Measurements from ENCODE around the gene IGSF21. TPM values are rescaled to one million over a fixed set of nuclear protein-coding genes. Genes with fewer than 3 reads are reported as not detected.

Gene IGSF21
- total and polyA plus RNA-seq, 2 donors (not counting 1 experiment from before 2014, with no cell fraction given) = not detected

DNA sequence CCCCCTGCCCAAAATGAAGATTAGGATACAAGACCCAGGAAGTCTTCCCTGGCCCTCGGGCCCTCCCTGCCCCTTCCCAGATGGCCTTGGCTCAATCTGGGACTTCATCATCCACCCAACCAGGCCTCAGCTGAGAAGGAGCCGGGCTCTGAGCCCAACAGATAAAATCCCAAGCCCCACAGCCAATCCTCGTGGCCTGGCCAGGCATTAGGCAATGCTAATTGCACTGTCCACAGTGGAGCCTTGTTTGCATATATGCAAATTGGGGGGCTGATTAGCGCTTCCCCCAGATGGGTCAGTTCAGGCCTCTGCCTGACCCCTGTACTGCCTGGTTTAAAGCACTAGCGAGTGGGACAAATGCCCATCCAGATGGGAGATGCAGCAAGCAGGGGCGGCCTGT, 34.9 kb downstream of the IGSF21 start:
- Mint-ChIP-seq H3K27ac (no peak overlapping the region), H3K9me3 (ENCODE audit: insufficient read depth) (no peaks in the 10 kb centered on the region), H3K4me3 (no peak overlapping the region), H3K4me1 (no peaks in the 10 kb centered on the region), H3K27me3 (peaks cover 15% of the 10 kb centered on the region)
- ChIA-PET CTCF (no interaction called here), POLR2A (no interaction called here)
- peaks cover 0 to 4% (median 0%) of the 10 kb centered on the region in 3 donors for H3K9me3 ChIP-seq (ENCODE audit: control extremely low read depth in 1 of 3, control insufficient read depth in 2 of 3, insufficient read depth in 1 of 3, low read length in 2 of 3)
- H3K9ac ChIP-seq (ENCODE audit: low read length) = no peak overlapping the region
- no peak overlapping the region for H3K4me2 ChIP-seq (replicated peaks; ENCODE audit: low read depth, low read length, poor library complexity, severe bottlenecking)
- H3K4me1 ChIP-seq (ENCODE audit: control insufficient read depth in 2 of 2, insufficient read depth in 2 of 2, low read length in 2 of 2) = no peaks in the 10 kb centered on the region
- intact Hi-C loops (cut with micrococcal nuclease) = no loop called here
- DNase-seq (no peak), ATAC-seq (ENCODE audit: low read depth) (no peak)
- H3K27ac ChIP-seq (ENCODE audit: low read length in 2 of 2) = no peak overlapping the region
- 78% methylated on average over 4 of the region's 6 CpGs for WGBS (ENCODE audit: insufficient coverage)
- no peak overlapping the region for H3K4me3 ChIP-seq (ENCODE audit: control extremely low read depth in 1 of 5, extremely low read depth in 1 of 5, insufficient read depth in 1 of 5, low read depth in 2 of 5, low read length in 4 of 5)
- H3K79me2 ChIP-seq (ENCODE audit: control insufficient read depth, insufficient read depth, low read length) = no peaks in the 10 kb centered on the region
- peaks cover 0 to 1% (median under 1%) of the 10 kb centered on the region in 4 experiments for H3K27me3 ChIP-seq (replicated peaks in 1 of 4; ENCODE audit: control extremely low read depth in 1 of 4, control insufficient read depth in 3 of 4, insufficient read depth in 4 of 4, low read length in 3 of 4)
- no peak for TF ChIP-seq EZH2 (IDR thresholded peaks at IDR 0.05; ENCODE audit: borderline replicate concordance, insufficient read depth, low read depth, low read length, poor library complexity, severe bottlenecking)
- TF ChIP-seq, protein P1, sequence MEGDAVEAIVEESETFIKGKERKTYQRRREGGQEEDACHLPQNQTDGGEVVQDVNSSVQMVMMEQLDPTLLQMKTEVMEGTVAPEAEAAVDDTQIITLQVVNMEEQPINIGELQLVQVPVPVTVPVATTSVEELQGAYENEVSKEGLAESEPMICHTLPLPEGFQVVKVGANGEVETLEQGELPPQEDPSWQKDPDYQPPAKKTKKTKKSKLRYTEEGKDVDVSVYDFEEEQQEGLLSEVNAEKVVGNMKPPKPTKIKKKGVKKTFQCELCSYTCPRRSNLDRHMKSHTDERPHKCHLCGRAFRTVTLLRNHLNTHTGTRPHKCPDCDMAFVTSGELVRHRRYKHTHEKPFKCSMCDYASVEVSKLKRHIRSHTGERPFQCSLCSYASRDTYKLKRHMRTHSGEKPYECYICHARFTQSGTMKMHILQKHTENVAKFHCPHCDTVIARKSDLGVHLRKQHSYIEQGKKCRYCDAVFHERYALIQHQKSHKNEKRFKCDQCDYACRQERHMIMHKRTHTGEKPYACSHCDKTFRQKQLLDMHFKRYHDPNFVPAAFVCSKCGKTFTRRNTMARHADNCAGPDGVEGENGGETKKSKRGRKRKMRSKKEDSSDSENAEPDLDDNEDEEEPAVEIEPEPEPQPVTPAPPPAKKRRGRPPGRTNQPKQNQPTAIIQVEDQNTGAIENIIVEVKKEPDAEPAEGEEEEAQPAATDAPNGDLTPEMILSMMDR (IDR thresholded peaks at IDR 0.05) = no peak
- H4K20me1 ChIP-seq (ENCODE audit: control insufficient read depth, insufficient read depth, low read length, poor library complexity, severe bottlenecking) = no peaks in the 10 kb centered on the region
- H3K36me3 ChIP-seq (replicated peaks in 1 of 2; ENCODE audit: control extremely low read depth in 1 of 2, control insufficient read depth in 1 of 2, extremely low read depth in 1 of 2, insufficient read depth in 2 of 2, low read length in 1 of 2) = no peaks in the 10 kb centered on the region
- H2AFZ ChIP-seq (ENCODE audit: insufficient read depth, low read depth, low read length, poor library complexity, severe bottlenecking) = no peak overlapping the region

DNA sequence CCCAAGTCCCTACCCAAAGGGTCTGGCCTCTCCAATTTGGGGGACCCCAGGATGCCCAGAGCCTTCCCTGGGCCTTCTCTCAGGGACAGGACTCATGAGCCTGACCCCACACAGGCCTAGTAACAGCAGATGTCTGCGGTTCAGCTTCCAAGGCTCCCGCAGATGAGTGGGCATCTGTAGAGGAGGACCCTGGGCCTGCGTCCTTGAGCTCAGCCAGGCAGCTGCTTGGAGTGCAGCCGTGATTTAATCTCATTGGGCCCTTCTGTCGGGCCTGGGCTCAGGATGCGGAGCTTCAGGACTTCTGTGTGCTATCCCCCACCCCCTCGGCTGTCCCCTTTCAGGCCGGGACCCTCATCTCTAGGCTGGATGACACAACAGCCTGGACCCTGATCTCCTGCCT, 35.4 kb downstream of the IGSF21 start:
- WGBS (ENCODE audit: insufficient coverage) = 84% methylated on average over 7 of the region's 8 CpGs
- H3K36me3 ChIP-seq (replicated peaks in 1 of 2; ENCODE audit: control extremely low read depth in 1 of 2, control insufficient read depth in 1 of 2, extremely low read depth in 1 of 2, insufficient read depth in 2 of 2, low read length in 1 of 2) = no peaks in the 10 kb centered on the region
- no peaks in the 10 kb centered on the region for H3K9me3 Mint-ChIP-seq (ENCODE audit: insufficient read depth)
- no peak for ATAC-seq (ENCODE audit: low read depth)
- POLR2A ChIA-PET = no interaction called here
- no peaks in the 10 kb centered on the region for H3K4me1 ChIP-seq (ENCODE audit: control insufficient read depth in 2 of 2, insufficient read depth in 2 of 2, low read length in 2 of 2)
- H3K4me2 ChIP-seq (replicated peaks; ENCODE audit: low read depth, low read length, poor library complexity, severe bottlenecking) = no peak overlapping the region
- no peaks in the 10 kb centered on the region for H3K79me2 ChIP-seq (ENCODE audit: control insufficient read depth, insufficient read depth, low read length)
- H3K9me3 ChIP-seq (ENCODE audit: control extremely low read depth in 1 of 3, control insufficient read depth in 2 of 3, insufficient read depth in 1 of 3, low read length in 2 of 3) = peaks cover 0 to 4% (median 0%) of the 10 kb centered on the region in 3 donors
- no peaks in the 10 kb centered on the region for H4K20me1 ChIP-seq (ENCODE audit: control insufficient read depth, insufficient read depth, low read length, poor library complexity, severe bottlenecking)
- H3K9ac ChIP-seq (ENCODE audit: low read length) = no peak overlapping the region
- H3K27ac Mint-ChIP-seq = no peak overlapping the region
- H3K27ac ChIP-seq (ENCODE audit: low read length in 2 of 2) = no peak overlapping the region
- peaks cover 16% of the 10 kb centered on the region for H3K27me3 Mint-ChIP-seq
- no peak overlapping the region for H3K4me3 ChIP-seq (ENCODE audit: control extremely low read depth in 1 of 5, extremely low read depth in 1 of 5, insufficient read depth in 1 of 5, low read depth in 2 of 5, low read length in 4 of 5)
- no peaks in the 10 kb centered on the region for H3K4me1 Mint-ChIP-seq
- CTCF ChIA-PET = no interaction called here
- H3K4me3 Mint-ChIP-seq = no peak overlapping the region
- TF ChIP-seq, protein P1 (IDR thresholded peaks at IDR 0.05) = no peak
- TF ChIP-seq EZH2 (IDR thresholded peaks at IDR 0.05; ENCODE audit: borderline replicate concordance, insufficient read depth, low read depth, low read length, poor library complexity, severe bottlenecking) = no peak
- DNase-seq = no peak
- no peak overlapping the region for H2AFZ ChIP-seq (ENCODE audit: insufficient read depth, low read depth, low read length, poor library complexity, severe bottlenecking)
- intact Hi-C loops (cut with micrococcal nuclease) = no loop called here
- H3K27me3 ChIP-seq (replicated peaks in 1 of 4; ENCODE audit: control extremely low read depth in 1 of 4, control insufficient read depth in 3 of 4, insufficient read depth in 4 of 4, low read length in 3 of 4) = no peaks in the 10 kb centered on the region
